Dedifferentiated amniotic fluid mesenchymal stem cell (primary cell): ENCODE measurements around the gene ITGB6.
"Not testable (repeated sequence)": the region's sequence is repeated elsewhere in the genome, so short reads cannot be mapped to it uniquely, and the experiment has no call there.

Experiments used
- DNase-seq: peaks from one replicate; pipeline ENCODE4 v3.0.0-alpha.2; 2016; ENCODE audit errors: extremely low spot score

Gene ITGB6

GRCh38 chr2:160181146-160181836 lies 18.8 kb downstream of the ITGB6 start:
- not testable (repeated sequence) for DNase-seq

- DNase-seq: not testable (repeated sequence)
Observed at GRCh38 chr2:160180690-160181089, 19.4 kb downstream of the ITGB6 start.

GRCh38 chr2:160180172-160180571 lies 19.9 kb downstream of the ITGB6 start:
- DNase-seq: no peak

DNA sequence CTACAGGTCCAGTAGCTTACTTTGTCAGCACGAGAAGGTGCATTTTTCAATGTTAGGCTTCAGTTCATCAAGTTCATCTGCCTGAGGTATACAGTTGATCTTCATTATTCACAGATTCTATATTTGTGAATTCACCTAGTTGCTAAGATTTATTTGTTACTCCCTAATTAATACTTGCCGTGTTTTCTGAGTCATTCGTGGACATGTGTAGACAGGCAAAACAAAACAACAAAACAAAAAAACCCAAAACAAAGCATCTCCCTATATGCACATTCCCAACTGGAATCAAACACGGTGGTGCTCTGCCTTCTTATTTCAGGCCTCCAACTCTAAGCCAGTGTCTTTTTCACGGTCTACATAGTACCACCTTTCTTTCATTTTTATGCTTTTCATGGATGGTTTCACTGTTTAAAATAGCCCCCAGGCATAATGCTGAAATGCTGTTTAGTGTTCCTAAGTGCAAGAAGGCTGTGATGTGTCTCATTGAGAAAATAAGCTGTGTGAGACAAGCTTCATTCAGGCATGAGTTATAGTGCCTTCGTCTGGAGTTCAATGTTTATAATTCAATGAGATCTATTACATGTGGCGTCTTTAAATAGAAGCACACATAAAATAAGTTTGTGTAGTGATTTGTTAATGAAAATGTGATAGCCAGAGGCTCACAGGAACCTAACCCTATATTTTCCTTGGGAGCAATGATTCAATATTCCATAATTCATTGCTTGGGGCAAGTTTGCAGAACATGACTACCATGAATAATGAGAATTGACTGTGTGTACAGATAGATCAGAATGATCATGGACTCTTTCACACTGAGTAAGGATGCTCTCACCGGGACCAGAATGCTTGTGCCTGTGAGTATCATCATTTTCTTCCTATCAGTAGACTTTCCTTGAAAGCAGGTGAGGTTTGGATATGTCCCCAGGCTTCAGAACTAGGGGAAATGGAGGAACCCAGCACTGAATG lies 24.6 kb downstream of the ITGB6 start:
- no peak for DNase-seq

GRCh38 chr2:160174322-160174721 lies 25.8 kb downstream of the ITGB6 start:
- no peak for DNase-seq

DNA sequence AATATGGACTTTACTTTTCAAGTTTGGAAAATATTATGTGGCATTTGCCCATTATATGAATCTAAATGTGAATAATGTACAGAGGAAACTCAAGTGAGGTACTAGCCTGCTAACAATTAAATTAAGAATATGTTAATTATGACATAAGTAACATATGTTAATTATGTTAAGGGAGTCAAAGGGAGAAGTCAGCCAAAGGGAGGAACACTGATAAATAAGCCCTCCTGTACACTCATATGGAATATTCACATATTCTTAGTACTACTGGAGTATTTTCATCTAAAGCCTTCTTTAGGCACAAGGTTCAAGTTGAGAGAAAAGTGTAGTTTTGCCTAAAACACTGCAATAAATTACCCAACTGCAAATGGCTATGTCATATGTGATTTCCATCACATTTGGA lies 30.1 kb downstream of the ITGB6 start:
- DNase-seq: no peak

DNA sequence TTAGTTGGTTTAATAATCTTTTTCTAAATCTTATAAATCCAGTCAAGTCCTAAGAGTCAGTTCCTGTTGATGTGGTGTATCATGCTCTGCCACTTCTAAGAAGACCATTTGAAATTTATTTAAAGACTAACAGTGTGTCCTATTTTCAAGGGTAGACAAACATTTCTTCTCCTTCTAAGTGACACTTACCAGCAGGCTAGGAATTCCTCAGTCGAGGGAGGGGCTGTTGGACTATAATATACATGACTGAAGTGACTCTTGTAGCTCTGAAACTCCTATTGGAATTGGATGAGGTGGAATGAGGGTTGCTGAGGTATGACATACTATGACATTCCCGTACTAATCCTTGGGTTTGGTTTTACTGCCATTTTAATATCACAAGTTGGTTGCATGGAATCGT lies 30.6 kb downstream of the ITGB6 start:
- DNase-seq: no peak

DNA sequence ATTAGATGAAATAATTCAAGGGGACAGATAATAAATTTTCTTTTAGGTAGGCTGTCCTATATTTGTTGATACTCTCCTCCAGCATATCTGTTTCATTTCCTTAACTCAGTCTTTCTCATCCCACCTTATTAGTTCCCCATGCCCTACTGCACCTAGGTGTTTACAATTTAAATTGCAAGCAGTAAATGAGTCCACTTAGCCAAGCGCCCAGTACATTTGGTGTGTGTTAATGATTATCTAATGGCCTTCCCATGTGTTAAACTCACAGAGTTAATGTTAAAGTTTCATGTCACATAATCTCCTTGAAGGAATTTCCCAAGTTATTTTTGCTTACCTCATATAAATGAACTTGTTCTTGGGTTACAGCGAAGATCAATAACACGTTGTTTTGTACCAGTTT lies 31.2 kb downstream of the ITGB6 start:
- no peak for DNase-seq

GRCh38 chr2:160167089-160167740 lies 32.9 kb downstream of the ITGB6 start:
- DNase-seq: no peak

DNA sequence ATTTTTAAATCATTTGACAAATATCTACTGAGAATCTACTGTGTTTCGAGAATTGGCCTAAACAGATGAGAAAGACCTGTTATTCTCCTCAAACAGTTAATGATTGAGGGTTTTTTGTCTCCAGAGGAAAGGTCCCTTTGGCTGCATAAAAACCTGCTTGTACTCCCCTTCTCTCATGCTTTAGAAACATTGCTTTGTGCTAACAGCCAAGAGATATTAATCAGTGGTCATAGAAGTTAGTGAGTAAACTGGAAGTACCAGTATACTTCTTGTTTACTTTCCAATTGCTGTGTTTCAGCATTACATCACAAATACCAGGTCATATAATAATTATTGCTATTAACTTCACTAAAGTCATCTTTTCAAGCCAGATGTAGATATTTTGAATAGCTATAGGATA lies 34.1 kb downstream of the ITGB6 start:
- no peak for DNase-seq

DNA sequence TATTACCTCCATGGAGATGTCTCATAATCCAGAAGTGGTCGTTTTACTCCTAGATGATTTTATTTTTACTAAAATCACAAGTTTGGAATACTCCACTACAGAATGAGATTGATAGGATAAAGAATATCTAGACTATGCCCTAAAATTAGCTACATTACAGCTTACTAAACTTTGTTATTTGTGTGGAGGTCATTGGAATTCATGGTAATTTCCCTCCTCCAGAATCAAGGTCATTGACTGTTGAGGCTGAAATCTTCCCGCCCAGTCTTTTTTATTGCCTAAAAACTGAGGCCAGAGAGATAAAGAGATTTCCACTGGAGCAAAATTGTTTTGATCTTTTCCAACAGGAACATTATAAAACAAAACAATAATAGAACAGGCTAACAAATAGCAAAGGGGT lies 35.0 kb downstream of the ITGB6 start:
- no peak for DNase-seq

- peak; percentile 17 for DNase-seq
Observed at GRCh38 chr2:160157861-160158829, 41.9 kb downstream of the ITGB6 start.

DNA sequence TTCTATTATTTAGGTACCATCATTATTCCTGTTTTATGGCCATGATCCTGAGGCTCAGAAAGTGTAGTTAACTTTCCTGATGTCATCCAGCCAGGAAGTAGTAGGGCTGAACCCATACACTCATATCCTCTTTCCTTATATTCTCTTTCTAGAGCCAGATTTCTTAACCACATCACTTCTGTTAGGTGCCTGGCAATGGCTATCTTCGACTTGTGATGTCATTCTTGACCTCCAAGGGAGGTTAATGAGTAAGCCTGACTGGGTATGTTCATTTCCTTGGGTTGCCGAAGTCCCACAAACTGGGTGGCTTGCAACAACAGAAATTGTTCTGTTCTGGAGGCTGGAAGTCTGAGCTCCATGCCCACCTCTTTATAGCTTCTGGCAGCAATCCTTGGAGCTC lies 43.4 kb downstream of the ITGB6 start:
- DNase-seq: no peak

- DNase-seq: no peak
Observed at GRCh38 chr2:160156100-160156499, 44.0 kb downstream of the ITGB6 start.

- DNase-seq: not testable (repeated sequence)
Observed at GRCh38 chr2:160148419-160148818, 51.7 kb downstream of the ITGB6 start.

DNA sequence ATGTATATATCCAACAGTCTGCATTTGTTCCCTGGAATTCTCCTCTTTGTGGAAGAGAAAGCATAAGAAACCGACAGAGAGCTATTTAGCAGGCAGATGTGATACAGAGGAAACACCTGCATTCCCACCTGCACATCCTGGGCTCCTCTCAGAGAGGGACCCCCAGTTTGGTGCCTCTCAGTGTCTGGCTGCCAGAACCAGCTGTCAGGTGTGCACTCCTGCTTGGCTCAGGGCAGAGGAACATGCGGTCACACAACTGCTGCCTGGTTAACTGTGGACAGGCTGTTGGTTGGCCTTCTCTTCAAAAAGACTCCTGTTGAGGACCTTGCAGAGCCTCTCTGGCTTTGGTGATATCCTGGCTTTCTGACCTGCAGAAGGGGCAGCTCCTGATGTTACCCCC lies 54.6 kb downstream of the ITGB6 start:
- no peak for DNase-seq

DNA sequence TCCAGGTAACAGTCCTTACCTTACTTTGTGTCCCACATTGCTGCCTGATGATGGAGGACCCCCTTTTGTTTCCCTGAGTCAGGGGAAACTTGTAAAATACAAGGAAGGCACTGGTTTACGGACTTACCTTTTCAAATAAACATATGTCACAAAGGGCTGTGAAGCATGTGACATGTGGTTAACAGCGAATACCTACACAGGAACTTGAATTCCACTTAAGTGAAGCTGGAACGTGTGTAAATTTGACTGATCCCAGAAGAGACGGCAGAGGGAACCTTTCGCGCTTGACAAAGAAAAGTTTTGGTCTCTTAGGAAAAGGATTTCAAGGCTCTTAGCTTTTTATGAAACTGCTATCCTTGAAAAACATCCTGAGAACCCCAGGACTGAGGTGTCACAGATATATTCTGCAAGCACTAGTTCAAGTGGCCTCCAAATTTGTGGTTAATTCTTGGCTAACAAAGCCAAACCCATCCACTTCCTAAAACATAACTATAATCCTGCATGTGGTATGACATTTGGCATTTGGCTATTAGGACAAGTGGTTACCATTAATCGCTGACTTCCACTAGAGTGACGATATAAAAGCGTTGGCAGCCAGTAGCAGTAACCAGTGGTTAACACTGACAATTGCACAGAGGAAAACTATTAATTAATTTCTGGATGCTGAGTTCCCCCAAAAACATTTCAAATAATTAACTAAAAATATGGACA lies 55.6 kb downstream of the ITGB6 start:
- DNase-seq: no peak

DNA sequence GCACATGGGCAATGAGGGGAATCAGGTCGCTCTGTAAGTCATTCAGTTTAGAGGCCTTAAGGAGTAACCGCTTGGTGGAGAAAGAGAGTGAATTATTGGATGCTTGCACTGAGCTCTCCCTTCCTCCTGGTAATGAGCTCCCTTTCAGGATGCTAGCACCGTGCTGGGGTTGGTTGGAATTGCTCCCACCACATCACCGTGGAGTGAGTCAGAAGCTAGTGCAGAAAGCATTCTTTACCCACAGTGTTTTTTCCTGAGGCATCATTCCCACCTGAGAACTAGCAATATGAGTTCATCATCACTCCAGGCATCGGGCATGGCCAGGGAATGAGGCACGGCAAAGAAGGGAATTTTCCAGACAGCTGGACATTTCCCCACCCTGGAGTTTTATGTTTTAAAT lies 57.6 kb downstream of the ITGB6 start:
- no peak for DNase-seq

DNA sequence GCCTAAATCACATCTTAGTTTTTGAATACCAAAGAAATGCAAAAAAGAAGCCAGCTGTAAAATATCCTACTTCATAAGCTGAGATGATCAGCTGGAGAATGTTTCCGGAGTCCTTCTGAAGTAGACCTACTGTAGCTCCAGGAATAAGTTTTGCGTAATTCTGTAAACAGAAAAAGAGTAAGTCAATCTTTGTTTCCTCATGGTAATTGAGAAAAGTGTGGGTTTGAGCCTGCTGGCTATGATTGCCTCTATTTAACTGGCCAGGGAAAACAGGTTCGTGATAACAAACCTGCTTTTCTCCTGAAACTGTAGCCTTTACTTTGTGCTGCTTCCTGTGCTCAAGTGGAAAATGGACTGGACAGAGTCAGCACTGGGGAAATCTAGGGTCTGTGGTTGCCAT lies 58.2 kb downstream of the ITGB6 start:
- DNase-seq: no peak

GRCh38 chr2:160141419-160141818 lies 58.7 kb downstream of the ITGB6 start:
- no peak for DNase-seq

- DNase-seq: no peak
Observed at GRCh38 chr2:160140471-160140870, 59.6 kb downstream of the ITGB6 start.
